Smooth muscle cell of the umbilical artery (primary cell): ENCODE results near the gene STON2. TPM values are rescaled to one million over a fixed set of nuclear protein-coding genes. Genes with fewer than 3 reads are reported as not detected.

Experiments used
- total RNA-seq: library from RNA; depleted of rRNA; stranded (reverse); fragments of >200 nt; gene quantifications from 2 replicates; pipeline ENCODE4 v1.2.3, GENCODE V29; 2014

The STON2 gene
- total RNA-seq = not detected in 2 replicates

DNA sequence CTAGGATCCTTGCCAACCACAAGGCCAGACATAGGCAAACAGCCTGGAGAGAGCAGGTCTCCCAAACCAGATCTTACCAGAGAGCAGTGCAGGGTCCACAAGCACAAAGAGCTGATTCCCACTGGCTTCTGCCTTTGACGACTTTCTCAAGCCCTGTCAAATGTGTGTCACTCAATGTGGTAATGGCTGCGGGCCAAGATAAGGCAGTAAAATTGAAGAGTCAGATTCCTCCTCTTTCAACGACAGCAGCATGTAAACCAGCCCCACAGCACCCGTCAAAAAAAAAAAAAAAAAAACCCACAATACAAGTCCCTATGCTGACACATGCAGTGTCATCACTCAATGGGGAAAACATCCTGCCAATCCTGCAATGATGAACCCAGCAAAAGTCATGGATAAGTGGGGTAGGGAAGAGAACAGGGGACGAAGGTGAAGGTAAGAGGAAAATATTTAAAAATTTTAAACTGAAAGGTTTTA lies at the start of gene STON2:
Gene STON2 (minus strand): TSS at position 123 of the 477 bp plus-strand sequence. CDS start 1,942 bp downstream, outside the sequence.

DNA sequence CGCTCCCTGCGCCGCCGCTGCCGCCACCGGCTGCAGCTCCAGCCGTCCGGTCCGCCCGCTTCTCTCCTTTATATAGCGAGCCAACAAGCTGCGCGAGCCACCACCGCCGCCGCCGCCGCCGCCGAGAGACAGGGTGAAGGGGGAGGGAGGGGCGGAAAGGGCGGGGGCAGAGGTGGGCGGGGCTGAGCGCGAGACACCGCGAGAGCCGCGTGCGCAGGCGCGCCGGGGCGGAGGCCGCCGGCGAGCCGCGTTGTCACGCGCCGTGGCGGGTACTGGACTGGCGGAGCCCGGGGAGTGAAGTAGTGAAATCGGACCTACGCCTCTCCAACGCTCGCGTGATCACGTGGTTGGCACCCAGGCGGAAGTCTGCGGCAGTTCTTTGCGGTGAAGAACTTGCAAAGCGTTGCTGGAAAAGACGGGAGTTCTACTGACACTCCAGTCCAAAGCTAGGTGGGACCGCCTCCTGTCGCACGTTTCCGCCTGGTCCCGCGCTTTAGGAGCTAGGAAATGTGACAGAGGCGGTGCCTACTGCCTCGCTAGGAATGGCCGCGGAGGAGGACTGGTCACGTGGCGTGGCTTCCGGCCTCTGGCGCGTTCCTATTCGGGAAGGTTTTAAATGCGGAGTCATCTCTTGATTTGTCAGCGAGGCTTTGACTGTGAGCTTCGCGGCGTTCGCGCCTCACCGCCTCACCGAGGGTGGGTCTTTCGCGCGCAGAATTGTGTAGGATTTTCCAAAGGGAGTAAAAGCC lies 179.1 kb downstream of the STON2 start, which contains the start of gene GTF2A1:
Gene GTF2A1 (minus strand): TSS at position 130 of the 749 bp plus-strand sequence. CDS start 441 bp downstream, outside the sequence.

Other genes with a start within 250 kb of the STON2 start
- 26.4 and 32.7 TPM in 2 replicates for gene GTF2A1, start 179.4 kb downstream of the STON2 start, total RNA-seq
- 159 and 185 TPM in 2 replicates for gene SEL1L, start 133.5 kb upstream of the STON2 start, total RNA-seq